ENCODE results near the gene SH3PXD2A.
A peak's percentile ranks its signal among the peaks of the same experiment; 100 is the strongest.

SH3PXD2A gene

DNA sequence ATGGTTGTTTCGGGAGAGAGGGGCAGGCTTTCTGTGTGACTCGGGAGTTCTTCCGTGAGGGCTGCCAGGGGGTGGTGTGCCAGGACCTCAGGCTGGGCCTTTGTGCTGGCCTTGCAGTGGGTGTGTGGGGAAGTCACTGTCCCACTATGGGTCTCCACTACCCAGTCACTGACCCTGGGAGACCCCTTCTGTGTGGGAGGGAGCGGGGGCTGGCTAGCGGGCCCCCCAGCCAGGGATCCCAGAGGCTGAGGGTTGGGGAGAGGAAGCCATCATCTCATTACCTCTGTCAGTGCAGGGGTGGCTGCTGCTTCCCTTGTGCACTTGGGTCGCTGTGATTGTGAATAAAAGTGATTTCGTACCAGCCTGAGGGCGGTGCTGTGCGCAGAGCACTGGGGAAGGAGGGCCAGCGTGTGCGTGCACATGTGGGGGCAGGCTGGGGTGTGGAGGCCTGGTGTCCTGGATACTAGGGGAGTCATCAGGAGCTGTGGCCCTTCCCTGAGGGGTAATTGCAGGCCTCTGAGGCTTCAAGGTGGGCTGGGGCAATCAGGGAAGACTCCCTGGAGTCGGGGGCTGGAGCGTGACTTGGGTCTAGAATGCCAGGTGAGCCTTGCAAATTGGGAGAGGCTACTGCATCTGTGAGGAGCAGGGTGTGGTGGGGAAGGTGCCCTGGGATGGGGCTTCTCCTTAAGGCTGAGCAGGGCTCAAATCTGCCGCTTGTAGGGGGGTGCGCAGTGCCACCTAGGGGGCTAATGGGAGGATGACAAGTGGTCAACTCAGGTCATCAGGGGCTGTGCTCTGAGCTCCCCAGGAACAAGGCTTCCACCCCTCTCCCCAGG lies 263.0 kb downstream of the SH3PXD2A start:
- Histone ChIP-seq H3K9me3 (no peaks in the 10 kb centered on the region), H3K36me3 (no peaks in the 10 kb centered on the region), H3K4me3 (ENCODE audit: low read depth, low read length) (no peak overlapping the region), H3K27me3 (no peaks in the 10 kb centered on the region), H3K4me1 (no peaks in the 10 kb centered on the region)
- TF ChIP-seq, protein P1, sequence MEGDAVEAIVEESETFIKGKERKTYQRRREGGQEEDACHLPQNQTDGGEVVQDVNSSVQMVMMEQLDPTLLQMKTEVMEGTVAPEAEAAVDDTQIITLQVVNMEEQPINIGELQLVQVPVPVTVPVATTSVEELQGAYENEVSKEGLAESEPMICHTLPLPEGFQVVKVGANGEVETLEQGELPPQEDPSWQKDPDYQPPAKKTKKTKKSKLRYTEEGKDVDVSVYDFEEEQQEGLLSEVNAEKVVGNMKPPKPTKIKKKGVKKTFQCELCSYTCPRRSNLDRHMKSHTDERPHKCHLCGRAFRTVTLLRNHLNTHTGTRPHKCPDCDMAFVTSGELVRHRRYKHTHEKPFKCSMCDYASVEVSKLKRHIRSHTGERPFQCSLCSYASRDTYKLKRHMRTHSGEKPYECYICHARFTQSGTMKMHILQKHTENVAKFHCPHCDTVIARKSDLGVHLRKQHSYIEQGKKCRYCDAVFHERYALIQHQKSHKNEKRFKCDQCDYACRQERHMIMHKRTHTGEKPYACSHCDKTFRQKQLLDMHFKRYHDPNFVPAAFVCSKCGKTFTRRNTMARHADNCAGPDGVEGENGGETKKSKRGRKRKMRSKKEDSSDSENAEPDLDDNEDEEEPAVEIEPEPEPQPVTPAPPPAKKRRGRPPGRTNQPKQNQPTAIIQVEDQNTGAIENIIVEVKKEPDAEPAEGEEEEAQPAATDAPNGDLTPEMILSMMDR (IDR thresholded peaks at IDR 0.05; ENCODE audit: low read depth, low read length): peak; percentile 86
- DNase-seq: peak; percentile 73

DNA sequence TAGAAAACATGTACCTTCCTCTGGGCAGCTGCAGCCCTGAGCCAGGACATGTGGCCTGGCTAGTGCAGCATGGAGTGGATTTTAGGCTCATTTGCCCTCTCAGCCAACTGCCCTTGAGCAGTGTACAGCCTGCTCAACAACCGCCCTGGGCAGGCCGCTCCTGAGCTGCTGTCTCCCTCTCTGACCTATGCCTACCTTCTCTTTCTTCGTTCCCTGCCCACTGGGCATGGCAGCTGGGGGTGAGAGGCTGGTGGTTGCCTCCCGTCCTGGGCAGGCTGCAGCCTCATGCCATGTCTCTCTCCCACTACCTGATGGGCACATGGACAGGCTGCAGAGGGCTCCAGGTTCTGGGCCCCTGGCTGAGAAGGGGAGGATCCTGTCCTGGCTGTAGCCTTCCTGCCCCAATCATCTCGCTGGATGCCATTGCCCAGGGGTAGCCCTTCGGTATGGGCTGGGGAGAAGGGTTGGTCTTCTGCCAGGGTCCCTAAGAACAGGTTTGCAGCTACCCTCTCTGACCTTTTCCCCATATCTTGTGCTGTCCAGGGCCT lies 264.6 kb downstream of the SH3PXD2A start:
- Histone ChIP-seq H3K36me3 (no peaks in the 10 kb centered on the region), H3K4me1 (no peaks in the 10 kb centered on the region), H3K4me3 (ENCODE audit: low read depth, low read length) (no peak overlapping the region), H3K9me3 (no peaks in the 10 kb centered on the region), H3K27me3 (no peaks in the 10 kb centered on the region)
- TF ChIP-seq, protein P1 (IDR thresholded peaks at IDR 0.05; ENCODE audit: low read depth, low read length): no peak
- DNase-seq: no peak

DNA sequence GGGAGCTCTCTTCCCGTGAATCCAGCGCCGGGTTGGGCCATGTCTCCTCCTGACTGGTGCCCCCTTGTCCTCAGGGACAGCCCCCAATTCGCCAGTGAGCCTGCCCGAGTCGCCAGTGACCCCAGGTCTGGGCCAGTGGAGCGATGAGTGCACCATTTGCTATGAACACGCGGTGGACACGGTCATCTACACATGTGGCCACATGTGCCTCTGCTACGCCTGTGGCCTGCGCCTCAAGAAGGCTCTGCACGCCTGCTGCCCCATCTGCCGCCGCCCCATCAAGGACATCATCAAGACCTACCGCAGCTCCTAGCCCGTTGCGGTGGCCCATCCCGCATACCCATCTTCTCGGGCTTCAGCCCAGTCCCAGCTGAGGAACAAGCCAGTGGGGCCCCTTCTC lies 265.3 kb downstream of the SH3PXD2A start:
- TF ChIP-seq, protein P1 (IDR thresholded peaks at IDR 0.05; ENCODE audit: low read depth, low read length): no peak
- Histone ChIP-seq H3K9me3 (no peaks in the 10 kb centered on the region), H3K27me3 (no peaks in the 10 kb centered on the region), H3K36me3 (no peaks in the 10 kb centered on the region), H3K4me3 (ENCODE audit: low read depth, low read length) (no peak overlapping the region), H3K4me1 (no peaks in the 10 kb centered on the region)
- DNase-seq: no peak

DNA sequence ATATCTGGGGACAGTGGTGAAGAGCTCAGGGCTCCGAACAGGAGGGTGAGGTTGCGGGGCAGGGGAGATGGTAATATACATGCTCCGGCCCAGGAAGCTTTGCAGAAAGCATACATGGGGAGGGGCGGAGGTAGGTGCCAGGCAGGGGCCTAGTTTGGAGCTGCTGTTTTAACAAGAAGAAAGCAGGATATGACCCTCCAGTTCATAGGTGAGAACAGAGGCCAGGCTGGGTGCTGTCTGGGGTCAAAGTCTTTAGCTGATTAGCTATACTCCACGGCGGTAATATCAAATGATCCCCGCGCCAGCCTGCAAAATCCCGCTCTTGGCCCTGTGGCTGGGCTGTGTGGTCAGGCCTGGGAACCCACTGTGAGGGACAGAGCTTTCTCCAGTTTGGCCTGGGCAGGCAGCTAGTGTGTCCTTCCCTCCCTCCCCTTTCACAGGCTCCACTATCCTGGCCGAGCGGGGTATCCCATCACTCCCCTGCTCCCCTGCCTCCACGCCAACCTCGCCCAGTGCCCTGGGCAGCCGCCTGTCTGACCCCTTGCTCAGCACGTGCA lies 266.2 kb downstream of the SH3PXD2A start:
- no peak for DNase-seq
- no peaks in the 10 kb centered on the region for H3K27me3 ChIP-seq
- TF ChIP-seq, protein P1 (IDR thresholded peaks at IDR 0.05; ENCODE audit: low read depth, low read length): no peak

DNA sequence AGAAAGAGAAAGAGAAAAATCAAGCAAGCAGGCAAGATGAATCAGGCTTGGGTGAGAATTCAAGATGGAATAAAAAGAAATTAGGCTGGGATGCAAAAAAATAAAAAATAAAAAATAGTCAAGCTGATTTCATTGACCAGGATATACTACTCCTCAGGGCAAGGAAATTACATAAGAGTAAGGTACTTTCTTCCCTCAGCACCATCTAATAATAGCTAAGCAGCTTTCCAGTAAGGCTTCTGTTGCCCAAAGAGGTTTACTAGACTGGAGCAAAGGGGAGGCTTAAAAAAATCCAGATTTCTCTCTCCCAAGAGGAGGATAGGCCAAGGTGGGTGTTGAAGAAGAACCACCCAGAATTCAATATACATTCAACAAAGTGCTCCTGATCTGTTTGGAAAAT lies 268.3 kb downstream of the SH3PXD2A start:
- H3K4me3 ChIP-seq (ENCODE audit: low read depth, low read length): no peak overlapping the region

More for the DNA sequence above, 266.2 kb downstream of the SH3PXD2A start:
- Histone ChIP-seq H3K36me3 (no peaks in the 10 kb centered on the region), H3K9me3 (no peaks in the 10 kb centered on the region), H3K4me1 (no peaks in the 10 kb centered on the region), H3K4me3 (ENCODE audit: low read depth, low read length) (no peak overlapping the region)

More for the DNA sequence above, 268.3 kb downstream of the SH3PXD2A start:
- Histone ChIP-seq H3K27me3 (no peaks in the 10 kb centered on the region), H3K9me3 (no peaks in the 10 kb centered on the region), H3K36me3 (no peaks in the 10 kb centered on the region), H3K4me1 (peaks cover 8% of the 10 kb centered on the region)
- DNase-seq: no peak
- TF ChIP-seq, protein P1 (IDR thresholded peaks at IDR 0.05; ENCODE audit: low read depth, low read length): no peak
